Measurements from ENCODE around the gene QSOX2.

DNA sequence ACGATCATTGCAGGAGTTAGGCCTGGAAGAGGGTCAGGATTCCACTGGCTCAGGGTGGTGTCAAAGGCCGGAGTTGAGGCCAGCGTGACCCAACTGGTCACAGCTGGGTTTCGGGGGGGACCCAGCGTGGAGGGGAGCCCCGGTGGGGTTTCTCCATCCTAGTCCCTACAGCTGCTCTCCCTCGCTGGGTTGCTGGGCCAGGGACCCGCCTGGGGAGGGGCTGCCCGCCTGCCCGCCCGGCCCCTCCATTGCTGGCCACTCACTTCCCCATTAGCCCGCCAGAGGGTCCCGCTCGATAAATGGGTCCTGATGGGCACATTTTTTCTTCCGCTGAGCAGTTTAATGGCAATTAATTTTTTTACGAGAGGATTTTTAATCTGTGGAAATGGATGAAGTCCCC is 49.4 kb upstream of the QSOX2 start:
- TF ChIP-seq, protein P1, sequence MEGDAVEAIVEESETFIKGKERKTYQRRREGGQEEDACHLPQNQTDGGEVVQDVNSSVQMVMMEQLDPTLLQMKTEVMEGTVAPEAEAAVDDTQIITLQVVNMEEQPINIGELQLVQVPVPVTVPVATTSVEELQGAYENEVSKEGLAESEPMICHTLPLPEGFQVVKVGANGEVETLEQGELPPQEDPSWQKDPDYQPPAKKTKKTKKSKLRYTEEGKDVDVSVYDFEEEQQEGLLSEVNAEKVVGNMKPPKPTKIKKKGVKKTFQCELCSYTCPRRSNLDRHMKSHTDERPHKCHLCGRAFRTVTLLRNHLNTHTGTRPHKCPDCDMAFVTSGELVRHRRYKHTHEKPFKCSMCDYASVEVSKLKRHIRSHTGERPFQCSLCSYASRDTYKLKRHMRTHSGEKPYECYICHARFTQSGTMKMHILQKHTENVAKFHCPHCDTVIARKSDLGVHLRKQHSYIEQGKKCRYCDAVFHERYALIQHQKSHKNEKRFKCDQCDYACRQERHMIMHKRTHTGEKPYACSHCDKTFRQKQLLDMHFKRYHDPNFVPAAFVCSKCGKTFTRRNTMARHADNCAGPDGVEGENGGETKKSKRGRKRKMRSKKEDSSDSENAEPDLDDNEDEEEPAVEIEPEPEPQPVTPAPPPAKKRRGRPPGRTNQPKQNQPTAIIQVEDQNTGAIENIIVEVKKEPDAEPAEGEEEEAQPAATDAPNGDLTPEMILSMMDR (IDR thresholded peaks at IDR 0.05) = no peak
- no peak for TF ChIP-seq POLR2A (IDR thresholded peaks at IDR 0.05)
